HT1080 (cell line): ENCODE measurements around the gene RAPGEF4. TPM values are rescaled to one million over a fixed set of nuclear protein-coding genes. Genes with fewer than 3 reads are reported as not detected.

Source experiments
- DNase-seq: peaks from one replicate; pipeline ENCODE4 v3.0.0-alpha.2; 2015; ENCODE audit warnings: low read depth
- total RNA-seq: library from RNA; depleted of rRNA; stranded (reverse); fragments of >200 nt; shearing (Covaris generic); gene quantifications from 2 replicates; pipeline ENCODE4 v1.2.3, GENCODE V29; 2014

The RAPGEF4 gene
- total RNA-seq, 1 experiment from 2014 or later: 0.18 TPM

DNA sequence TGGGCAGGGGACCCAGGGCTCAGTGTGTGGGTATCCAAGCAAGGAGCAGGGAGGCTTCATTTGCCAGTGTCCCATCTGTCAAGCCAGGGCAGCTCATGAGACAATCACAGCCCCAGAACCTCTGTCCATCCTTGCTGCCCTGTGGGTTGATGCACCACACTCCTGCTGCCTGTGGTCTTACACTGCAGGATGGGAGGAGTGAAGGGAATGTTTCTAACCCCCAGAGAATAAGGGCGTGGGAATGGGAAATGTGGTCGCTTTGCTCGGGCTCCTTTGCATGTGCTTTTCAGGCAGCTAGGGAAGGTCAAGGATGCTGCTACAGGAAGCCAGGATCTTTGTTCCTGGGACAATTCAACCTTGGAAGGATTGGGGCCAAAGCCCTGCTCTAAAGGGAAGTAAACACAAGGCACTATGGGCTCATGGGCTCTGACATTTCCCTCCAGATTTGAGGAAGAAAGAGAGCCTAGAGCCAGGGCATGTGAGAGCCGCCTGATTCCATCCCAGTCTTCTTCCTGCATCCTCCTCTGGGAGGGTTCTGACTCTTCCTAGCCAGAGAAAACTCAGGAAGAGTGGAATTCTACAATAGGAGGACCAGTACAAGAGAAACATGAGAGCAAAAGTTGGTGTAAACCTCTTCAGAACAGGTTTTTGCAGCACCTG, 321.2 kb downstream of the RAPGEF4 start:
- peak; percentile 17 for DNase-seq

- DNase-seq: no peak
These were observed 322.5 kb downstream of the RAPGEF4 start for GRCh38 chr2:173058097-173058496.

DNA sequence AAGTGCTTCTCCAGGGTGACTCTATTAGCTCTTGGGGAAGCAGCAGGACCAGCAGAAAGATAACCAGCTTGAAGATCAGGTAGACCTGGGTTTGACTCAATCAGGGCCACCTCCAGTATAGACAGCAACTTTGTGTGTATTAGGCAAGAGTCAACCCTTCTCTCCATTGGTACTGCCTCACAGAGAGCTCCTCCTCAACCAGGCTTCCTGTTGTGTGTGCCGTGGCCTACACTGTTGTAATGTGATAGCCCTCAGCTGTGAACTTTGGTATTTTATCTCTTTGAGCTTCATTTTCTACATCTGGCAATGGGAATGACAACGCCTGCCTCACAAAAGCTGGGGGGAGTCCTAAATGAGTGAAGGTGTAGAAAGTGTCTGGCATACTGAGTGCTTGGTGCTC, 323.0 kb downstream of the RAPGEF4 start:
- peak; percentile 12 for DNase-seq

- no peak for DNase-seq
These were observed 323.6 kb downstream of the RAPGEF4 start for GRCh38 chr2:173059292-173059691.

DNA sequence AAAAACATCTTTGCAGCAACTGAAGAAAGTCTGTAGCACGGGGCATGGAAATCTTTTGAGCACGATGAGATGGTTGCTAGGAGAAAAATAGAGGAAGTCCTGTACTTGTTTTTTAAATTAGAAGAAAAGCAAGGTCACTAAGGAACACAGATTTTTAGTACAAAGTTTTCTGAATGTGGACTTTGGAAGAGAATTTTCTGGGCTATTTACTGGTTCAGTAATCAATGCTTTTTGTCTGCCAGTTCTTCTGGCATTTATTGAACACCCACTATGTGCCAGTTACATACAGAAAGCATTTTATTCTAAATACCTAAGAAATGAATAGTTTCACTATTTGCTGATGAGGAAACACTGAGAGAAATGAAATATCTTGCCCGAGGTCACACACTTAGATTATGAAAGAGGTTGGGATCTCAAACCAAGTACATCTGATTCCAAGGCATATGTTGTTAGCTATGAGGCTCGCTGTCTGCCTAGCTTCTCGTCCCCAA, 324.4 kb downstream of the RAPGEF4 start:
- DNase-seq: no peak

- no peak for DNase-seq
These were observed 327.2 kb downstream of the RAPGEF4 start for GRCh38 chr2:173062801-173063200.

DNA sequence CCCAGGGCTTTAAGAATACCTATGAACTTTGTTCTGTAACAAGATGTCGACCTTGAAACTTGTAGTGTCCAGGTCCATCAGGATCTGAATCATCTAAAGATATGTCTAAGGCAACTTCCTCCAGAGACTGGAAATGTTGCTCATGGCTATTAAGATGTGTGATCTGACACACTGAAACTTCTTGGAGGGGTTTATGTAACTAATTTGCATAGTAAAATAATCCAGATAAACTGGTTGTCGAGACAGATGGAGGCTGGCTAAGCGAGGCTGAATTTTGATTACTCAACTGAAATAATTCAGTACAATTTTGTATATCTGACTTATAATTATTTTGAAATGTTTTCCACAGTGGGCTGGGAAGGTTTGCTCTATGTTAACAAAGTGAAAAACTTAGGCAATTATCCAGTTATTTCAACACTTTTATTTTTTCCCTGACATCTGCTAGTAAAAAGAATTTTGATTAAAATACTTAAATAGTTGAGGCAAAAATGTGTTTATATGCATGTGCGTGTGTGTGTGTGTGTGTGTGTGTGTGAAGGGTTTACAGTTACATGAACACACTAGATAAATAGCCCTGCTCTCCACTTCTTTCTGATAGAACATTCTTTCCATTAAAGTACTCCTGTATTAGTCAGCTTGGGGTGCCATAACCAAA, 328.6 kb downstream of the RAPGEF4 start:
- DNase-seq: no peak

- no peak for DNase-seq
These were observed 331.4 kb downstream of the RAPGEF4 start for GRCh38 chr2:173066887-173067676.

- DNase-seq: no peak
These were observed 339.6 kb downstream of the RAPGEF4 start for GRCh38 chr2:173075056-173075780.

GRCh38 chr2:173075781-173076580, 340.3 kb downstream of the RAPGEF4 start, which contains the start of gene MAP3K20:
TSS of gene MAP3K20 (plus strand) at chr2:173075846. CDS start at chr2:173091032, 15,186 bp downstream.
- DNase-seq: peak; percentile 54

GRCh38 chr2:173076581-173077345, 341.1 kb downstream of the RAPGEF4 start:
- DNase-seq: peak; percentile 34

- DNase-seq: no peak
These were observed 342.0 kb downstream of the RAPGEF4 start for GRCh38 chr2:173077506-173078177.

- DNase-seq: no peak
These were observed 343.5 kb downstream of the RAPGEF4 start for GRCh38 chr2:173079141-173079540.

DNA sequence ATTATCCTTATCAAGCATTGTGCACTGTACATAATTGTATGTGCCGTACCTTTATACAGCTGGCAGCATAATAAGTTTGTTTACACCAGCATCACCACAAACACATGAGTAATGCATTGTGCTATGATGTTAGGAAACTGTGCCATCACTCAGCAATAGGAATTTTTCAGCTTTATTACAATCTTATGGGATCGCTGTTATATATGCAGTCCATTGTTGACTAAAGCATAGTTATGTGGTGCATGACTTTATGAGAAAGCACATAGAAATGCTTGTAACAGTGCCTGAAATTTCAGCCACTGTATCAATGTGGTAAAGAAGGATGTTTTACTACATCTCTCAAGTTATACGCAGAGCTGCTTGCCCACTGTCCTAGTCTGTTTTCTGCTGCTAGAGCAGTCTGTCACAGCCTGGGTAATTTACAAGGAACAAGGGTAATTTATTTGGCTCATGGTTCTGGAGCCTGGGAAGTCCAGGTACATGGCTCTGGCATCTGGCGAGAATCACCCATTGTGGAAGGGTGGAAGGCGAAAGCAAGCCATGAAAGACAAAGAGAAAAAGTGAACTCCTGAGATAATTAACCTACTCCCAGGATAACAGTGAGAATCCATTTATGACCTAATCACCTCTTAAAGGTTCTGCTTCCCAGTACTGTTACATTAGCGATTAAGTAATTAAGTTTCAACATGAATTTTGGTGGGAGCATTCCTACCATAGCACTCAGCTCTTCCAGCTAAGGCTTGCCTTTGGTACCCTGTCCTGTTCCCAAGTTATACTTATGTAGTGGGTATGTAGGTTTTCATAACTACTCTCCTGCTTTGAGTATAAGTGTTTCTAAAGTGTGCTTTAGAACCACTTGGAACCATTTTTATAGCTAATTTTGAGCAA, 344.6 kb downstream of the RAPGEF4 start:
- DNase-seq: no peak

GRCh38 chr2:173086518-173087213, 351.0 kb downstream of the RAPGEF4 start:
- no peak for DNase-seq

- no peak for DNase-seq
These were observed 351.6 kb downstream of the RAPGEF4 start for GRCh38 chr2:173087214-173087581.

- no peak for DNase-seq
These were observed 352.3 kb downstream of the RAPGEF4 start for GRCh38 chr2:173087793-173088496.
